ENCODE results near the gene HSPB2.

- TF ChIP-seq CTCF (IDR thresholded peaks at IDR 0.05) (no peak), EP300 (IDR thresholded peaks at IDR 0.05) (no peak), POLR2AphosphoS5 (IDR thresholded peaks at IDR 0.05) (no peak), POLR2A (IDR thresholded peaks at IDR 0.05) (no peak)
These were observed 42.4 kb upstream of the HSPB2 start for GRCh38 chr11:111870113-111870512.

Measured in gastroesophageal sphincter (tissue), 3 donors.